HepG2 (cell line): Measurements from ENCODE around the gene TOMM20. TPM values are rescaled to one million over a fixed set of nuclear protein-coding genes. Genes with fewer than 3 reads are reported as not detected.

Source experiments
- ATAC-seq: fragments of 200-7000 bp; cut with Tn5 transposase; 3 replicates; pipeline ENCODE4 v1.9.1; 2020; ENCODE audit warnings: mild to moderate bottlenecking, moderate library complexity
- BruUV-seq: library from RNA; stranded (reverse); fragments of 400-500 nt; replicated peaks from 2 replicates; lab custom pipeline; 2021; lab: Mats Ljungman, UMichigan
- CTCF ChIA-PET: fragments of 300-600 bp; formaldehyde crosslinking; extraction: SDS; loops from one replicate; lab custom pipeline; 2021; ENCODE audit warnings: low total read pairs, inconsistent platforms, low intra/inter-chr PET ratio; lab: Yijun Ruan, JAX
- POLR2A ChIA-PET: fragments of 350-600 bp; sonication (Branson Sonifier 250); formaldehyde crosslinking; loops from one replicate; lab custom pipeline; 2020; ENCODE audit warnings: antibody characterized with exemption, inconsistent platforms; lab: Yijun Ruan, JAX
- DNase-seq: peaks from one replicate; pipeline ENCODE4 v3.0.0-alpha.2; 2015; ENCODE audit warnings: low spot score
- FAIRE-seq: peaks from 3 replicates; lab custom pipeline; 2011; peaks lifted over from hg19 to GRCh38; lab: Jason Lieb, UNC
- H2AFZ ChIP-seq: one replicate; pipeline ENCODE4 v1.6.1; 2011; ENCODE audit warnings: low read length, inconsistent platforms
- H3K27ac ChIP-seq: fragments of 300-600 bp; 3 replicates; pipeline ENCODE4 v1.8.0; 2011; ENCODE audit warnings: mixed run types, mild to moderate bottlenecking, mixed read lengths, low read length, inconsistent platforms; ENCODE audit not compliant: insufficient read depth; ENCODE audit errors: extremely low read length
- H3K27me3 ChIP-seq, 2 experiments: fragments of 200-600 bp in 1 of 2; 2 replicates in 1 of 2; 3 replicates in 1 of 2; pipeline versions ENCODE4 v1.6.0 to v1.8.0; 2011; ENCODE audit warnings: low read length in 2 of 2, mild to moderate bottlenecking in 2 of 2, moderate library complexity in 2 of 2, inconsistent platforms in 1 of 2; ENCODE audit not compliant: insufficient read depth in 2 of 2, control insufficient read depth in 1 of 2
- H3K36me3 ChIP-seq, 2 experiments: fragments of 200-600 bp in 1 of 2; replicated peaks in 1 of 2; 2 replicates in 1 of 2; 3 replicates in 1 of 2; pipeline versions ENCODE4 v1.5.1 to v1.8.0; 2011; ENCODE audit warnings: low read length in 2 of 2, inconsistent platforms in 1 of 2; ENCODE audit not compliant: insufficient read depth in 2 of 2, control insufficient read depth in 1 of 2
- H3K4me1 ChIP-seq: 2 replicates; pipeline ENCODE4 v1.5.1; 2012; ENCODE audit warnings: low read length, inconsistent platforms; ENCODE audit not compliant: insufficient read depth
- H3K4me2 ChIP-seq: 2 replicates; pipeline ENCODE4 v1.6.0; 2011; ENCODE audit warnings: low read depth, low read length, inconsistent platforms
- H3K4me3 ChIP-seq, 3 experiments: fragments of 200-600 bp in 1 of 3; sonication (generic), shearing (Covaris generic) in 1 of 3; replicated peaks in 1 of 3; 2 replicates each; pipeline ENCODE4 v1.5.1; 2011 to 2016; ENCODE audit warnings: low read length in 3 of 3, inconsistent platforms in 2 of 3, low read depth in 2 of 3, mild to moderate bottlenecking in 2 of 3, control low read depth in 1 of 3, mixed read lengths in 1 of 3; ENCODE audit not compliant: insufficient read depth in 1 of 3
- H3K79me2 ChIP-seq: one replicate; pipeline ENCODE4 v1.6.1; 2011; ENCODE audit warnings: low read length, inconsistent platforms; ENCODE audit not compliant: insufficient read depth
- H3K9ac ChIP-seq: 2 replicates; pipeline ENCODE4 v1.6.0; 2011; ENCODE audit warnings: mild to moderate bottlenecking, low read depth, low read length, inconsistent platforms; ENCODE audit not compliant: insufficient read depth
- H3K9me3 ChIP-seq: 2 replicates; pipeline ENCODE4 v1.5.1; 2012; ENCODE audit warnings: mild to moderate bottlenecking, low read length
- H4K20me1 ChIP-seq: 2 replicates; pipeline ENCODE4 v1.6.0; 2011; ENCODE audit warnings: inconsistent platforms, mild to moderate bottlenecking, low read length, moderate library complexity; ENCODE audit not compliant: insufficient read depth
- ATF7 ChIP-seq, 2 experiments: fragments of 450-650 bp in 1 of 2; sonication (generic) in 1 of 2; formaldehyde crosslinking in 1 of 2; IDR thresholded peaks; 2 replicates each; pipeline versions ENCODE4 v1.4.0 to v1.6.1; 2016 to 2020; ENCODE audit warnings: antibody characterized with exemption in 1 of 2, mild to moderate bottlenecking in 1 of 2, missing genetic modification reagents in 1 of 2
- FOXM1 ChIP-seq: sonication (generic); formaldehyde crosslinking; IDR thresholded peaks from 2 replicates; pipeline ENCODE4 v1.5.0; 2020; ENCODE audit warnings: missing genetic modification reagents
- GLI4 ChIP-seq: sonication (generic); formaldehyde crosslinking; IDR thresholded peaks from 2 replicates; pipeline ENCODE4 v1.5.1; 2020; ENCODE audit warnings: missing genetic modification reagents, mild to moderate bottlenecking, moderate library complexity, borderline replicate concordance
- HDAC6 ChIP-seq: fragments of 200-600 bp; sonication (generic); IDR thresholded peaks from 2 replicates; pipeline ENCODE4 v1.7.0; 2017; ENCODE audit warnings: mild to moderate bottlenecking, antibody characterized with exemption, low read length, low read depth
- JUN ChIP-seq: sonication (generic); formaldehyde crosslinking; IDR thresholded peaks from 2 replicates; pipeline ENCODE4 v1.4.0; 2020; ENCODE audit warnings: mild to moderate bottlenecking, missing genetic modification reagents
- KAT8 ChIP-seq: IDR thresholded peaks from 2 replicates; pipeline ENCODE4 v1.6.1; 2016; ENCODE audit warnings: missing genetic modification reagents, missing compliant biosample characterization
- PCBP1 ChIP-seq: fragments of 200-400 bp; formaldehyde crosslinking; IDR thresholded peaks from 2 replicates; pipeline ENCODE4 v1.6.1; 2017; ENCODE audit warnings: mild to moderate bottlenecking, low read depth, low read length, borderline replicate concordance
- POLR2AphosphoS2 ChIP-seq: IDR thresholded peaks from 2 replicates; pipeline ENCODE4 v1.6.1; 2011; ENCODE audit warnings: low read depth, low read length, improper control_type of control experiment
- POLR2G ChIP-seq: fragments of 200-400 bp; formaldehyde crosslinking; IDR thresholded peaks from 2 replicates; pipeline ENCODE4 v1.6.1; 2018; ENCODE audit warnings: mild to moderate bottlenecking, low read depth, low read length, moderate library complexity
- SPEN ChIP-seq: sonication (generic); formaldehyde crosslinking; IDR thresholded peaks from 2 replicates; pipeline ENCODE4 v1.5.1; 2020; ENCODE audit warnings: low read depth, mild to moderate bottlenecking, missing genetic modification reagents
- TGIF2 ChIP-seq: IDR thresholded peaks from 2 replicates; pipeline ENCODE4 v1.6.1; 2016; ENCODE audit warnings: control low read depth, missing compliant biosample characterization
- ZMAT3 ChIP-seq: sonication (generic); formaldehyde crosslinking; conservative IDR thresholded peaks from 2 replicates; pipeline ENCODE4 v1.7.0; 2021; ENCODE audit warnings: missing genetic modification reagents
- ZNF546 ChIP-seq: sonication (generic); formaldehyde crosslinking; conservative IDR thresholded peaks from 2 replicates; pipeline ENCODE4 v1.8.1; 2023; ENCODE audit warnings: mild to moderate bottlenecking, missing genetic modification reagents
- ZNF768 ChIP-seq: sonication (generic); formaldehyde crosslinking; IDR thresholded peaks from 2 replicates; pipeline ENCODE4 v1.4.0; 2020; ENCODE audit warnings: missing genetic modification reagents
- WGBS: methylation state at CpG from one replicate; pipeline ENCODE4 v1.1.6; 2017; ENCODE audit warnings: low lambda C conversion rate; 5-methylcytosine and 5-hydroxymethylcytosine counted together
- in situ Hi-C: cut with HindIII; loops from 2 replicates; pipeline ENCODE4 v1.10.0; 2017; ENCODE audit warnings: low pct_unique_long_range_greater_than_20kb; ENCODE audit not compliant: extremely low pct_ligation_motif_present
- intact Hi-C: fragments of 100-400 bp; cut with micrococcal nuclease; formaldehyde crosslinking; loops from one replicate; pipeline ENCODE4 v1.10.0; 2022; ENCODE audit not compliant: unreplicated experiment
- polyA plus RNA-seq, 8 experiments: library from polyadenylated mRNA; depleted of rRNA in 3 of 8; stranded (reverse) in 7 of 8; unstranded in 1 of 8; fragments of >200 nt; fragmentation: Illumina TruSeq in 4 of 8; extraction: Trizol in 4 of 8; gene quantifications; 2 replicates each; pipeline versions ENCODE4 v1.2.1 to v1.2.3, GENCODE V29; 2011 to 2016; ENCODE audit warnings: low read depth in 4 of 8, missing spikeins in 1 of 8, mixed read lengths in 1 of 8; ENCODE audit not compliant: insufficient read depth in 1 of 8
- total RNA-seq, 5 experiments: library from RNA; depleted of rRNA; stranded (reverse); fragments of >200 nt; fragmentation: Illumina TruSeq; extraction: Trizol; gene quantifications; 2 replicates each; pipeline ENCODE4 v1.2.3, GENCODE V29; 2016; ENCODE audit warnings: low read depth in 1 of 5
- TF ChIP-seq, protein P1 (sequence below): sonication (generic); formaldehyde crosslinking; IDR thresholded peaks from 2 replicates; pipeline ENCODE4 v1.5.0; 2020; ENCODE audit warnings: missing genetic modification reagents, mild to moderate bottlenecking, borderline replicate concordance
- TF ChIP-seq, protein P2 (sequence below): sonication (generic); formaldehyde crosslinking; IDR thresholded peaks from 2 replicates; pipeline ENCODE4 v1.5.0; 2020; ENCODE audit warnings: missing genetic modification reagents, mild to moderate bottlenecking, borderline replicate concordance
- TF ChIP-seq, protein P3 (sequence below): sonication (generic); formaldehyde crosslinking; IDR thresholded peaks from 2 replicates; pipeline ENCODE4 v1.4.0; 2020; ENCODE audit warnings: mild to moderate bottlenecking, missing genetic modification reagents

Gene TOMM20
- total and polyA plus RNA-seq, 2 of the 13 experiments (the other 11 are each of a cell fraction or from before 2014, with no cell fraction given), result 153 to 376 TPM

DNA sequence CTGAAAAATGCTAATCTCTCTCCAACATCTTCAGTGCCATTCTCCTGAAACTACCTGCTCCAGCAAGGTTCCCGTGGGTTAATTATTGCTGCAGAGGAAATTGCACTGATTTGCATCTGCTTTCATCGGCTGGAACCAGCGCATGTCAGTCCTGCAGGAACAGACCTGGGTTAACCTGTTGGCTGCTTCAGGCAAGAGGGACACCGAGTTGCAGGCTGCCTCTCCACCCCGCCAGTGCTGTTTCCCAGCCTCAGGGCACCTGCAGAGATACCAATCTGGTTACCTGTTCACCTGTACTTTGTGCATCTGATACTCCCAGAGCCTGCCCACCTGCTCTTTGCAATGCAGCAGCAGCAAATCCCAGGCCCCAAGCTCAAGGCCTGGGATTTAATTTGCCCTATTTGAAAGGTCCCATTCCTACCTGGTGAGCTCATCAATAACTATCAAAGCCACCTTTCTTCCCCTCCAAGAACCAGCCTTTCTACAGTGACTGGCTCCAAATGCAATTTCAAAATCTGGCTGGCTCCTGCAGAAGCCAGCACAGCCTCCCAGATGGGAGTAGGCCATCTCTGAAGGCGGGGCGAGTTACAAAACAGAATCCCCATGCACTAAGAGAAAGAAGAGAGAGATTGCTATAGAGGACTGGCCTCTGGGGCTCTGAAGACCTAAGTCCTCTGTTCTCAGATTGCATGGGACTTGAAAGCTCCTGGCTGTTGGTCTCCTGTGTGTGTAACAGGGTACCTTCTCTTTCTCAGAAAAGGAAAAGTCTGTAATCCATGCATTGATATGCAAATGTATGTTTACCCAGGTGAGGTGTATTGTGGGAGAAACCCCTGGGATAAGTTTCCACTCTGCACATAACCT, 67.8 kb downstream of the TOMM20 start:
- intact Hi-C loops (no loop called here), in situ Hi-C loops (no loop called here)
- ChIA-PET POLR2A (interaction anchor here (0.7 to 7.4 kb wide), 11 partner anchors 10 to 335 kb away, joined by 3 to 109 read pairs (median 6); no protein-coding TSS in a partner anchor), CTCF (no interaction called here)
- no peak overlapping the region for H3K4me2 ChIP-seq
- 58% methylated on average over 3 of the region's 7 CpGs for WGBS
- ATAC-seq, result peak; percentile 31
- no peaks in the 10 kb centered on the region for H3K79me2 ChIP-seq
- peaks cover 0 to 4% of the 10 kb centered on the region in 2 experiments; a peak in 1 of 5 replicates for H3K36me3 ChIP-seq
- H3K9me3 ChIP-seq, result no peaks in the 10 kb centered on the region
- no peak overlapping the region for H2AFZ ChIP-seq
- H3K9ac ChIP-seq, result peak overlapping the region; percentile 57; the same call in 1 of the 2 replicates
- no peaks in the 10 kb centered on the region for H4K20me1 ChIP-seq
- no peaks in the 10 kb centered on the region for H3K27me3 ChIP-seq
- no TSS peak for BruUV-seq
- no peak overlapping the region for H3K4me3 ChIP-seq
- FAIRE-seq, result no peak
- H3K4me1 ChIP-seq, result peaks cover 64% of the 10 kb centered on the region
- DNase-seq, result peak; percentile 81
- H3K27ac ChIP-seq, result peak overlapping the region; percentile 82
- peak; percentile 76 for TF ChIP-seq POLR2G
- TF ChIP-seq, protein P1, sequence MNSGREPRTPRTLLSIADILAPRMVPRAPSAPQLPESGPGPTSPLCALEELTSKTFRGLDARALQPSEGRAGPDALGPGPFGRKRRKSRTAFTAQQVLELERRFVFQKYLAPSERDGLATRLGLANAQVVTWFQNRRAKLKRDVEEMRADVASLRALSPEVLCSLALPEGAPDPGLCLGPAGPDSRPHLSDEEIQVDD (CRISPR knock-in tag), result no peak
- no peak for TF ChIP-seq ZNF768 (CRISPR knock-in tag)
- no peak for TF ChIP-seq ZNF546
- TF ChIP-seq POLR2AphosphoS2, result 0 out of 2 replicates have a peak, but pooled peaks have one; percentile 43
- TF ChIP-seq SPEN (CRISPR knock-in tag), result no peak
- no peak for TF ChIP-seq ZMAT3 (CRISPR knock-in tag)
- peak; percentile 90 for TF ChIP-seq JUN (CRISPR knock-in tag)
- no peak for TF ChIP-seq FOXM1 (CRISPR knock-in tag)
- TF ChIP-seq ATF7 (IDR thresholded peaks at IDR 0.05), result no peak
- TF ChIP-seq ATF7 (CRISPR knock-in tag; IDR thresholded peaks at IDR 0.05), result 0 out of 2 replicates have a peak, but pooled peaks have one; percentile 43
- TF ChIP-seq GLI4 (CRISPR knock-in tag), result no peak
- TF ChIP-seq, protein P2, sequence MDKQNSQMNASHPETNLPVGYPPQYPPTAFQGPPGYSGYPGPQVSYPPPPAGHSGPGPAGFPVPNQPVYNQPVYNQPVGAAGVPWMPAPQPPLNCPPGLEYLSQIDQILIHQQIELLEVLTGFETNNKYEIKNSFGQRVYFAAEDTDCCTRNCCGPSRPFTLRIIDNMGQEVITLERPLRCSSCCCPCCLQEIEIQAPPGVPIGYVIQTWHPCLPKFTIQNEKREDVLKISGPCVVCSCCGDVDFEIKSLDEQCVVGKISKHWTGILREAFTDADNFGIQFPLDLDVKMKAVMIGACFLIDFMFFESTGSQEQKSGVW (CRISPR knock-in tag), result no peak
- no peak for TF ChIP-seq KAT8 (CRISPR knock-in tag)
- no peak for TF ChIP-seq HDAC6
- TF ChIP-seq TGIF2, result 0 out of 2 replicates have a peak, but pooled peaks have one; percentile 10
- TF ChIP-seq, protein P3, sequence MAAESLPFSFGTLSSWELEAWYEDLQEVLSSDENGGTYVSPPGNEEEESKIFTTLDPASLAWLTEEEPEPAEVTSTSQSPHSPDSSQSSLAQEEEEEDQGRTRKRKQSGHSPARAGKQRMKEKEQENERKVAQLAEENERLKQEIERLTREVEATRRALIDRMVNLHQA (CRISPR knock-in tag), result no peak
- TF ChIP-seq PCBP1, result no peak
